ENCODE data around the gene ADAMTS2. TPM values are rescaled to one million over a fixed set of nuclear protein-coding genes. Genes with fewer than 3 reads are reported as not detected.
A peak's percentile ranks its signal among the peaks of the same experiment; 100 is the strongest.

Gene ADAMTS2
- total and polyA plus RNA-seq, 3 donors from 2014 or later, result 10.9 to 19.8 (median 13.6) TPM

- no peak overlapping the region for H3K4me3 ChIP-seq
- H3K27me3 ChIP-seq, result no peaks in the 10 kb centered on the region
- no peaks in the 10 kb centered on the region for H3K4me1 ChIP-seq
- H3K36me3 ChIP-seq (ENCODE audit: low read depth, missing control alignments), result no peaks in the 10 kb centered on the region
- WGBS, 2 donors, result 80 to 90% methylated on average over 16 of the region's 16 CpGs
- no peak for TF ChIP-seq CTCF (IDR thresholded peaks at IDR 0.05)
- intact Hi-C loops (cut with DNase I; ENCODE audit: low total_unique reads), result no loop called here
- DNase-seq, result no peak
- H3K27ac ChIP-seq, result no peak overlapping the region
- H3K9me3 ChIP-seq, result no peaks in the 10 kb centered on the region
These were observed 165.1 kb downstream of the ADAMTS2 start for GRCh38 chr5:179180061-179180610.

GRCh38 chr5:179177711-179178575 lies 167.3 kb downstream of the ADAMTS2 start:
- H3K4me3 ChIP-seq, result no peak overlapping the region
- no peak for TF ChIP-seq POLR2A (IDR thresholded peaks at IDR 0.05)
- no peak for TF ChIP-seq CTCF (IDR thresholded peaks at IDR 0.05)
- H3K4me1 ChIP-seq, result no peaks in the 10 kb centered on the region
- intact Hi-C loops (cut with DNase I; ENCODE audit: low total_unique reads), result loop anchor here (10.0 kb wide), 1 partner anchor 167 kb away; the partner anchor contains the start of gene ADAMTS2
- no peaks in the 10 kb centered on the region for H3K36me3 ChIP-seq (ENCODE audit: low read depth, missing control alignments)
- no peaks in the 10 kb centered on the region for H3K9me3 ChIP-seq
- H3K27me3 ChIP-seq, result no peaks in the 10 kb centered on the region
- DNase-seq, result no peak
- 76 to 79% methylated on average over 7 to 10 of the region's 10 CpGs for WGBS, 2 donors
- H3K27ac ChIP-seq, result no peak overlapping the region

- intact Hi-C loops (cut with DNase I; ENCODE audit: low total_unique reads), result loop anchor here (10.0 kb wide), 1 partner anchor 168 kb away; the partner anchor contains the start of gene ADAMTS2
- Histone ChIP-seq H3K9me3 (no peaks in the 10 kb centered on the region), H3K36me3 (ENCODE audit: low read depth, missing control alignments) (no peaks in the 10 kb centered on the region), H3K4me1 (no peaks in the 10 kb centered on the region), H3K27ac (no peak overlapping the region), H3K27me3 (no peaks in the 10 kb centered on the region), H3K4me3 (no peak overlapping the region)
- WGBS, 2 donors, result 76 to 78% methylated on average over 13 of the region's 13 CpGs
- no peak for TF ChIP-seq POLR2A (IDR thresholded peaks at IDR 0.05)
- no peak for TF ChIP-seq CTCF (IDR thresholded peaks at IDR 0.05)
- DNase-seq, result peak; percentile 51
These were observed 168.6 kb downstream of the ADAMTS2 start for GRCh38 chr5:179176571-179177230.

- TF ChIP-seq POLR2A (IDR thresholded peaks at IDR 0.05) (no peak), CTCF (IDR thresholded peaks at IDR 0.05) (no peak)
- H3K36me3 ChIP-seq (ENCODE audit: low read depth, missing control alignments), result no peaks in the 10 kb centered on the region
- H3K27ac ChIP-seq, result no peak overlapping the region
- DNase-seq, result no peak
- WGBS, 2 donors, result 87 to 95% methylated on average over 7 of the region's 7 CpGs
- no peaks in the 10 kb centered on the region for H3K9me3 ChIP-seq
- H3K4me1 ChIP-seq, result no peaks in the 10 kb centered on the region
- intact Hi-C loops (cut with DNase I; ENCODE audit: low total_unique reads), result loop anchor here (10.0 kb wide), 1 partner anchor 169 kb away; the partner anchor contains the start of gene ADAMTS2
- H3K4me3 ChIP-seq, result no peak overlapping the region
- no peaks in the 10 kb centered on the region for H3K27me3 ChIP-seq
These were observed 169.1 kb downstream of the ADAMTS2 start for GRCh38 chr5:179176166-179176565.
